Measurements from ENCODE around the gene AFF4. TPM values are rescaled to one million over a fixed set of nuclear protein-coding genes. Genes with fewer than 3 reads are reported as not detected.

AFF4 gene
- total and polyA plus RNA-seq, 9 of the 15 experiments (the other 6 are each of a cell fraction or from before 2014, with no cell fraction given) = 1.7 to 25.8 (median 17.9) TPM

DNA sequence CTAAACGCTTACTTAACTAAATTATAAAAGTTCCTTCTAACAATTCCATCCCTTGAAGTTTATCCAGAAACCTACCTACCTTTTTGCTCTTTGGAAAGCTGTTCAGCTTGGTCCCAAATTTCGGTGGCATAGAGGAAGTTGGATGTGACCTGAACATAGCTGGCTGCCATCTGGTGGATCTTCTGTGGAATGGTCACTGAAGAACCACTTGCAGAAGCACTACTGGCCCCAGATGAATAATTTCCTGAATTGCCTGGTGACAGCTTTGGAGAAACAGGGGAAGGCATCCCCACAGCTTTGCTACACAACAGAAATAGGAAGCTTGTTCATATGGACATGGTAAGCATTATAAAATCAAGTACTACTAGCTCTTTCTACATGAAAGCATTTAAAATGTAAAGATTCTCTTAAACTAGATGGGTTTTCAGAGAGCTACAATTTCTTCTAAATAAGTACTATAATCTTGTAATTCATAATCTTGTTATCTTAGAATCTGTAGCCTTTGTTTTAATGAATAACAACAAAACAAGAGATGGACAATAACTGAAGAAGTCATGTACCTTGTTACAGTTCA is 80.1 kb downstream of the AFF4 start (continued):
- TF ChIP-seq, protein P1, sequence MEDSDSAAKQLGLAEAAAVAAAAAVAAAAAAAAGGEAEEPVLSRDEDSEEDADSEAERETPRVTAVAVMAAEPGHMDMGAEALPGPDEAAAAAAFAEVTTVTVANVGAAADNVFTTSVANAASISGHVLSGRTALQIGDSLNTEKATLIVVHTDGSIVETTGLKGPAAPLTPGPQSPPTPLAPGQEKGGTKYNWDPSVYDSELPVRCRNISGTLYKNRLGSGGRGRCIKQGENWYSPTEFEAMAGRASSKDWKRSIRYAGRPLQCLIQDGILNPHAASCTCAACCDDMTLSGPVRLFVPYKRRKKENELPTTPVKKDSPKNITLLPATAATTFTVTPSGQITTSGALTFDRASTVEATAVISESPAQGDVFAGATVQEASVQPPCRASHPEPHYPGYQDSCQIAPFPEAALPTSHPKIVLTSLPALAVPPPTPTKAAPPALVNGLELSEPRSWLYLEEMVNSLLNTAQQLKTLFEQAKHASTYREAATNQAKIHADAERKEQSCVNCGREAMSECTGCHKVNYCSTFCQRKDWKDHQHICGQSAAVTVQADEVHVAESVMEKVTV (CRISPR knock-in tag; IDR thresholded peaks at IDR 0.05) = peak; percentile 55; the same call in 1 of the 2 replicates
- no peak for TF ChIP-seq RBM15 (IDR thresholded peaks at IDR 0.05; ENCODE audit: insufficient read depth, low read length)
- TF ChIP-seq, protein P2, sequence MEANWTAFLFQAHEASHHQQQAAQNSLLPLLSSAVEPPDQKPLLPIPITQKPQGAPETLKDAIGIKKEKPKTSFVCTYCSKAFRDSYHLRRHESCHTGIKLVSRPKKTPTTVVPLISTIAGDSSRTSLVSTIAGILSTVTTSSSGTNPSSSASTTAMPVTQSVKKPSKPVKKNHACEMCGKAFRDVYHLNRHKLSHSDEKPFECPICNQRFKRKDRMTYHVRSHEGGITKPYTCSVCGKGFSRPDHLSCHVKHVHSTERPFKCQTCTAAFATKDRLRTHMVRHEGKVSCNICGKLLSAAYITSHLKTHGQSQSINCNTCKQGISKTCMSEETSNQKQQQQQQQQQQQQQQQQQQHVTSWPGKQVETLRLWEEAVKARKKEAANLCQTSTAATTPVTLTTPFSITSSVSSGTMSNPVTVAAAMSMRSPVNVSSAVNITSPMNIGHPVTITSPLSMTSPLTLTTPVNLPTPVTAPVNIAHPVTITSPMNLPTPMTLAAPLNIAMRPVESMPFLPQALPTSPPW (CRISPR knock-in tag; IDR thresholded peaks at IDR 0.05) = peak; percentile 19; the same call in 1 of the 2 replicates
- TF ChIP-seq ZNF23 (CRISPR knock-in tag; IDR thresholded peaks at IDR 0.05) = no peak
- no peak for TF ChIP-seq ZKSCAN8 (CRISPR knock-in tag; IDR thresholded peaks at IDR 0.05)
- TF ChIP-seq ZSCAN29 (IDR thresholded peaks at IDR 0.05) = no peak
- TF ChIP-seq TAF1 (IDR thresholded peaks at IDR 0.05; ENCODE audit: control insufficient read depth, extremely low read depth, insufficient read depth, low read length, severe bottlenecking) = no peak
- TF ChIP-seq MAFG (tag; conservative IDR thresholded peaks at IDR 0.05) = no peak
- TF ChIP-seq, protein P3, sequence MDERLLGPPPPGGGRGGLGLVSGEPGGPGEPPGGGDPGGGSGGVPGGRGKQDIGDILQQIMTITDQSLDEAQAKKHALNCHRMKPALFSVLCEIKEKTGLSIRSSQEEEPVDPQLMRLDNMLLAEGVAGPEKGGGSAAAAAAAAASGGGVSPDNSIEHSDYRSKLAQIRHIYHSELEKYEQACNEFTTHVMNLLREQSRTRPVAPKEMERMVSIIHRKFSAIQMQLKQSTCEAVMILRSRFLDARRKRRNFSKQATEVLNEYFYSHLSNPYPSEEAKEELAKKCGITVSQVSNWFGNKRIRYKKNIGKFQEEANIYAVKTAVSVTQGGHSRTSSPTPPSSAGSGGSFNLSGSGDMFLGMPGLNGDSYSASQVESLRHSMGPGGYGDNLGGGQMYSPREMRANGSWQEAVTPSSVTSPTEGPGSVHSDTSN (CRISPR knock-in tag; IDR thresholded peaks at IDR 0.05; ENCODE audit: low read depth) = no peak
- TF ChIP-seq, protein P3 (tag; conservative IDR thresholded peaks at IDR 0.05; ENCODE audit: low read depth) = peak; percentile 59; the same call in 1 of the 2 replicates
- TF ChIP-seq HINFP (tag; conservative IDR thresholded peaks at IDR 0.05; ENCODE audit: low read depth) = no peak
- TF ChIP-seq, protein P4, sequence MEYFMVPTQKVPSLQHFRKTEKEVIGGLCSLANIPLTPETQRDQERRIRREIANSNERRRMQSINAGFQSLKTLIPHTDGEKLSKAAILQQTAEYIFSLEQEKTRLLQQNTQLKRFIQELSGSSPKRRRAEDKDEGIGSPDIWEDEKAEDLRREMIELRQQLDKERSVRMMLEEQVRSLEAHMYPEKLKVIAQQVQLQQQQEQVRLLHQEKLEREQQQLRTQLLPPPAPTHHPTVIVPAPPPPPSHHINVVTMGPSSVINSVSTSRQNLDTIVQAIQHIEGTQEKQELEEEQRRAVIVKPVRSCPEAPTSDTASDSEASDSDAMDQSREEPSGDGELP (CRISPR knock-in tag; IDR thresholded peaks at IDR 0.05; ENCODE audit: borderline replicate concordance) = no peak
- no peak for TF ChIP-seq SIX5 (IDR thresholded peaks at IDR 0.05; ENCODE audit: borderline replicate concordance in 1 of 2, insufficient read depth in 1 of 2, low read depth in 1 of 2, low read length in 2 of 2)
- no peak for TF ChIP-seq ZNF347 (CRISPR knock-in tag; IDR thresholded peaks at IDR 0.05; ENCODE audit: low read depth)
- TF ChIP-seq GATA2 (CRISPR knock-in tag; IDR thresholded peaks at IDR 0.05) = no peak
- no peak for TF ChIP-seq E2F6 (IDR thresholded peaks at IDR 0.05; ENCODE audit: borderline replicate concordance in 1 of 2, extremely low read depth in 1 of 2, insufficient read depth in 1 of 2, insufficient read length in 1 of 2, low read depth in 1 of 2, low read length in 1 of 2, poor library complexity in 1 of 2, severe bottlenecking in 1 of 2)

Measured in K562 (cell line).